GM23338 (cell line): ENCODE results near the gene CX3CR1. TPM values are rescaled to one million over a fixed set of nuclear protein-coding genes. Genes with fewer than 3 reads are reported as not detected.

Experiments
- ATAC-seq: fragments of 200-7000 bp; cut with Tn5 transposase; 3 replicates; pipeline ENCODE4 v1.9.1; 2020
- DNase-seq: peaks from one replicate; pipeline ENCODE4 v3.0.0-alpha.2; 2015; ENCODE audit warnings: low spot score
- H2AFZ ChIP-seq: fragments of 200-600 bp; sonication (generic); 2 replicates; pipeline ENCODE4 v1.8.0; 2016; ENCODE audit warnings: antibody characterized with exemption, mild to moderate bottlenecking, moderate library complexity
- H3F3A ChIP-seq: fragments of 200-600 bp; sonication (generic); replicated peaks from 2 replicates; pipeline ENCODE4 v1.8.0; 2017; ENCODE audit warnings: antibody characterized with exemption, mixed run types, low read depth
- H3K27ac ChIP-seq: fragments of 200-600 bp; sonication (generic); 2 replicates; pipeline ENCODE4 v1.6.1; 2016; ENCODE audit warnings: low read depth
- H3K27me3 ChIP-seq: fragments of 200-600 bp; sonication (generic); 2 replicates; pipeline ENCODE4 v1.8.0; 2016; ENCODE audit warnings: mild to moderate bottlenecking, mixed run types, moderate library complexity; ENCODE audit not compliant: insufficient read depth
- H3K36me3 ChIP-seq: fragments of 200-600 bp; sonication (generic); 2 replicates; pipeline ENCODE4 v1.8.0; 2016; ENCODE audit warnings: mild to moderate bottlenecking; ENCODE audit not compliant: insufficient read depth
- H3K4me1 ChIP-seq: fragments of 200-600 bp; sonication (generic); 2 replicates; pipeline ENCODE4 v1.8.0; 2016; ENCODE audit warnings: mild to moderate bottlenecking, moderate library complexity; ENCODE audit not compliant: insufficient read depth
- H3K4me2 ChIP-seq: fragments of 200-600 bp; sonication (generic); 2 replicates; pipeline ENCODE4 v1.7.1; 2017; ENCODE audit warnings: mixed run types
- H3K4me3 ChIP-seq: fragments of 200-600 bp; sonication (generic); 2 replicates; pipeline ENCODE4 v1.6.1; 2016; ENCODE audit warnings: mixed run types
- H3K79me2 ChIP-seq: fragments of 200-600 bp; sonication (generic); replicated peaks from 2 replicates; pipeline ENCODE4 v1.8.0; 2017; ENCODE audit warnings: mild to moderate bottlenecking; ENCODE audit not compliant: insufficient read depth
- H3K9me2 ChIP-seq: fragments of 200-600 bp; sonication (generic); 2 replicates; pipeline ENCODE4 v1.8.0; 2017; ENCODE audit not compliant: insufficient read depth
- H4K20me1 ChIP-seq: fragments of 200-600 bp; sonication (generic); replicated peaks from 2 replicates; pipeline ENCODE4 v1.8.0; 2017; ENCODE audit warnings: mild to moderate bottlenecking; ENCODE audit not compliant: insufficient read depth
- H3K27ac Mint-ChIP-seq: 2 replicates; pipeline ENCODE4 v1.8.0; 2020; ENCODE audit warnings: inconsistent platforms, mild to moderate bottlenecking, moderate library complexity, mixed read lengths
- H3K27me3 Mint-ChIP-seq: 3 replicates; pipeline ENCODE4 v1.8.0; 2022; ENCODE audit warnings: low read depth, mild to moderate bottlenecking, moderate library complexity, mixed read lengths, inconsistent platforms; ENCODE audit not compliant: insufficient read depth, poor library complexity
- H3K36me3 Mint-ChIP-seq: 3 replicates; pipeline ENCODE4 v1.8.0; 2021; ENCODE audit warnings: low read depth, mild to moderate bottlenecking, inconsistent platforms, moderate library complexity, mixed read lengths
- H3K4me1 Mint-ChIP-seq: 3 replicates; pipeline ENCODE4 v1.8.0; 2020; ENCODE audit warnings: mild to moderate bottlenecking, inconsistent platforms, mixed read lengths
- H3K4me3 Mint-ChIP-seq: 3 replicates; pipeline ENCODE4 v1.8.0; 2021; ENCODE audit warnings: moderate library complexity, mild to moderate bottlenecking, inconsistent platforms, mixed read lengths
- H3K9me3 Mint-ChIP-seq: 3 replicates; pipeline ENCODE4 v1.8.0; 2020; ENCODE audit warnings: moderate library complexity, mild to moderate bottlenecking, inconsistent platforms, mixed read lengths
- CREB1 ChIP-seq: fragments of 250-450 bp; sonication (Bioruptor Pico); IDR thresholded peaks from 2 replicates; pipeline ENCODE4 v1.5.0; 2020; ENCODE audit warnings: low read depth, mild to moderate bottlenecking, moderate library complexity
- CTCF ChIP-seq, 2 experiments: fragments of 200-600 bp in 1 of 2; sonication (generic) in 1 of 2; conservative IDR thresholded peaks; 2 replicates each; pipeline versions ENCODE4 v1.5.1 to v1.6.1; 2016 to 2017; ENCODE audit warnings: antibody characterized with exemption in 2 of 2, low read depth in 2 of 2, mild to moderate bottlenecking in 2 of 2, moderate library complexity in 1 of 2
- ETS1 ChIP-seq: IDR thresholded peaks from 2 replicates; pipeline ENCODE4 v1.6.1; 2016; ENCODE audit warnings: antibody characterized with exemption
- EZH2 ChIP-seq: fragments of 200-600 bp; sonication (generic); IDR thresholded peaks from one replicate; pipeline ENCODE4 v1.8.0; 2017; ENCODE audit warnings: antibody characterized with exemption, mild to moderate bottlenecking, low read depth; ENCODE audit not compliant: unreplicated experiment
- EZH2phosphoT487 ChIP-seq: fragments of 200-600 bp; sonication (generic); IDR thresholded peaks from one replicate; pipeline ENCODE4 v1.8.1; 2018; ENCODE audit warnings: antibody characterized with exemption; ENCODE audit not compliant: unreplicated experiment
- JUNB ChIP-seq: IDR thresholded peaks from one replicate; pipeline ENCODE4 v1.6.1; 2016; ENCODE audit warnings: antibody characterized with exemption; ENCODE audit not compliant: unreplicated experiment
- POLR2AphosphoS5 ChIP-seq: IDR thresholded peaks from 2 replicates; pipeline ENCODE4 v1.6.1; 2016; ENCODE audit warnings: antibody characterized with exemption, low read depth
- REST ChIP-seq: IDR thresholded peaks from one replicate; pipeline ENCODE4 v1.6.1; 2018; ENCODE audit warnings: antibody characterized with exemption; ENCODE audit not compliant: unreplicated experiment
- polyA plus RNA-seq: library from polyadenylated mRNA; unstranded; fragments of >200 nt; fragmentation: Nextera tagmentation; extraction: Ambion mirVana; gene quantifications from 2 replicates; pipeline ENCODE4 v1.2.1, GENCODE V29; 2016
- total RNA-seq: library from RNA; depleted of rRNA; stranded (reverse); fragments of >200 nt; shearing (Covaris generic); gene quantifications from 2 replicates; pipeline ENCODE4 v1.2.3, GENCODE V29; 2014

The CX3CR1 gene
- total and polyA plus RNA-seq, 2 experiments from 2014 or later, result 0.24 to 0.42 TPM

GRCh38 chr3:39289107-39289506, 9.3 kb upstream of the CX3CR1 start (continued):
- TF ChIP-seq EZH2phosphoT487, result no peak
- TF ChIP-seq EZH2, result no peak
- TF ChIP-seq CTCF (conservative IDR thresholded peaks at IDR 0.05; ENCODE audit: low read depth in 2 of 2), result no peak
- no peak for TF ChIP-seq REST
- TF ChIP-seq CREB1 (CRISPR knock-in tag), result no peak
- TF ChIP-seq POLR2AphosphoS5, result no peak
- no peak for TF ChIP-seq JUNB

- Histone ChIP-seq H4K20me1 (no peaks in the 10 kb centered on the region), H2AFZ (no peak overlapping the region; the same call in 1 of the 2 replicates), H3K79me2 (no peaks in the 10 kb centered on the region), H3K4me2 (no peak overlapping the region), H3K4me3 (no peak overlapping the region), H3K4me1 (no peaks in the 10 kb centered on the region), H3F3A (no peaks in the 10 kb centered on the region), H3K9me2 (no peaks in the 10 kb centered on the region), H3K36me3 (no peaks in the 10 kb centered on the region), H3K27me3 (no peaks in the 10 kb centered on the region), H3K27ac (no peak overlapping the region)
- Mint-ChIP-seq H3K4me1 (peaks cover 6% of the 10 kb centered on the region), H3K27ac (no peak overlapping the region), H3K4me3 (no peak overlapping the region), H3K36me3 (no peaks in the 10 kb centered on the region), H3K9me3 (no peaks in the 10 kb centered on the region), H3K27me3 (peaks cover 5% of the 10 kb centered on the region)
- ATAC-seq (peak; percentile 97), DNase-seq (peak; percentile 97)
- TF ChIP-seq ETS1 (no peak), JUNB (no peak), REST (no peak)
Observed at GRCh38 chr3:39288300-39288808, 8.5 kb upstream of the CX3CR1 start.
